Cardiac muscle cell (in vitro differentiated cells and primary cell): ENCODE results near the gene PRRX2. TPM values are rescaled to one million over a fixed set of nuclear protein-coding genes. Genes with fewer than 3 reads are reported as not detected.

Source experiments
- DNase-seq, 2 donors: peaks; one replicate each; pipeline versions ENCODE4 v3.0.0 to v3.0.0-alpha.2; 2010 to 2017; ENCODE audit warnings: low read depth in 1 of 2, low spot score in 1 of 2
- H3K27ac ChIP-seq: fragments of 200-600 bp; sonication (generic); 2 replicates; pipeline ENCODE4 v1.5.1; 2016
- H3K27me3 ChIP-seq: fragments of 200-600 bp; sonication (generic); 2 replicates; pipeline ENCODE4 v1.6.0; 2016; ENCODE audit warnings: control low read depth
- H3K36me3 ChIP-seq: fragments of 200-600 bp; sonication (generic); 2 replicates; pipeline ENCODE4 v1.5.1; 2016; ENCODE audit warnings: control low read depth
- H3K4me1 ChIP-seq: fragments of 200-600 bp; sonication (generic); 2 replicates; pipeline ENCODE4 v1.8.1; 2017; ENCODE audit warnings: low read depth, mild to moderate bottlenecking, mixed run types
- H3K4me3 ChIP-seq: fragments of 200-600 bp; sonication (generic); 2 replicates; pipeline ENCODE4 v1.5.1; 2016; ENCODE audit warnings: mild to moderate bottlenecking
- H3K9me3 ChIP-seq: fragments of 200-600 bp; sonication (generic); 2 replicates; pipeline ENCODE4 v1.5.1; 2017; ENCODE audit warnings: low read depth, mild to moderate bottlenecking, control low read depth
- CTCF ChIP-seq: IDR thresholded peaks from 2 replicates; pipeline ENCODE4 v1.5.1; 2012; ENCODE audit warnings: low read depth, mild to moderate bottlenecking, low read length
- polyA plus RNA-seq: library from polyadenylated mRNA; unstranded; fragments of >200 nt; fragmentation: Nextera tagmentation; extraction: Ambion mirVana; gene quantifications from 2 replicates; pipeline ENCODE4 v1.2.1, GENCODE V29; 2016
- total RNA-seq: library from RNA; depleted of rRNA; stranded (reverse); fragments of >200 nt; gene quantifications from 2 replicates; pipeline ENCODE4 v1.2.3, GENCODE V29; 2016

Gene PRRX2
- total and polyA plus RNA-seq, 2 experiments from 2014 or later, result 3.0 to 10.2 TPM

- DNase-seq, result peak in 1 of 2 donors; percentile 7
- no peak for TF ChIP-seq CTCF
- Histone ChIP-seq H3K4me3 (no peak overlapping the region), H3K4me1 (no peaks in the 10 kb centered on the region), H3K27me3 (peaks cover 16% of the 10 kb centered on the region), H3K36me3 (no peaks in the 10 kb centered on the region), H3K27ac (no peak overlapping the region), H3K9me3 (no peaks in the 10 kb centered on the region)
Observed at GRCh38 chr9:129669141-129669718, 3.8 kb downstream of the PRRX2 start.

- H3K27ac ChIP-seq, result no peak overlapping the region
- no peak for TF ChIP-seq CTCF
- H3K4me1 ChIP-seq, result no peaks in the 10 kb centered on the region
- H3K27me3 ChIP-seq, result peaks cover 8% of the 10 kb centered on the region
- DNase-seq, result no peak
- H3K4me3 ChIP-seq, result no peak overlapping the region
- H3K9me3 ChIP-seq, result no peaks in the 10 kb centered on the region
- H3K36me3 ChIP-seq, result no peaks in the 10 kb centered on the region
Observed at GRCh38 chr9:129669946-129670345, 4.5 kb downstream of the PRRX2 start.

GRCh38 chr9:129671065-129671464 is 5.6 kb downstream of the PRRX2 start:
- no peaks in the 10 kb centered on the region for H3K27me3 ChIP-seq
- no peaks in the 10 kb centered on the region for H3K36me3 ChIP-seq
- H3K27ac ChIP-seq, result no peak overlapping the region
- no peak overlapping the region for H3K4me3 ChIP-seq
- DNase-seq, result no peak
- no peaks in the 10 kb centered on the region for H3K9me3 ChIP-seq
- TF ChIP-seq CTCF, result no peak
- no peaks in the 10 kb centered on the region for H3K4me1 ChIP-seq

- DNase-seq, result no peak
- Histone ChIP-seq H3K4me3 (no peak overlapping the region), H3K4me1 (no peaks in the 10 kb centered on the region), H3K9me3 (no peaks in the 10 kb centered on the region), H3K27me3 (no peaks in the 10 kb centered on the region), H3K27ac (no peak overlapping the region), H3K36me3 (no peaks in the 10 kb centered on the region)
- TF ChIP-seq CTCF, result no peak
Observed at GRCh38 chr9:129671519-129671918, 6.1 kb downstream of the PRRX2 start.

GRCh38 chr9:129672702-129673101 is 7.3 kb downstream of the PRRX2 start:
- TF ChIP-seq CTCF, result no peak
- Histone ChIP-seq H3K9me3 (no peaks in the 10 kb centered on the region), H3K4me1 (no peaks in the 10 kb centered on the region), H3K36me3 (no peaks in the 10 kb centered on the region), H3K27me3 (no peaks in the 10 kb centered on the region), H3K4me3 (no peak overlapping the region), H3K27ac (no peak overlapping the region)
- DNase-seq, result no peak
